A673 (cell line): ENCODE measurements around the gene PID1. TPM values are rescaled to one million over a fixed set of nuclear protein-coding genes. Genes with fewer than 3 reads are reported as not detected.

Source experiments
- BruUV-seq: library from RNA; stranded (reverse); fragments of 400-500 nt; replicated peaks from 2 replicates; lab custom pipeline; 2021; lab: Mats Ljungman, UMichigan
- CTCF ChIA-PET: fragments of 300-600 bp; sonication (Branson Sonifier 250); formaldehyde crosslinking; loops from one replicate; lab custom pipeline; 2022; ENCODE audit warnings: antibody characterized with exemption; lab: Charles Lee
- POLR2A ChIA-PET: fragments of 300-600 bp; sonication (Branson Sonifier 250); formaldehyde crosslinking; loops from one replicate; lab custom pipeline; 2022; ENCODE audit warnings: antibody characterized with exemption; ENCODE audit not compliant: low non-redundant PET; lab: Charles Lee
- DNase-seq: peaks from one replicate; pipeline ENCODE4 v3.0.0-alpha.2; 2015; ENCODE audit warnings: low spot score
- H3K27ac ChIP-seq: fragments of 200-600 bp; sonication (generic); 2 replicates; pipeline ENCODE4 v1.5.1; 2016; ENCODE audit warnings: mixed run types, low read depth, mild to moderate bottlenecking, mixed read lengths, antibody characterized with exemption, low read length; ENCODE audit not compliant: poor library complexity, severe bottlenecking
- H3K27me3 ChIP-seq: fragments of 200-600 bp; sonication (generic); replicated peaks from 2 replicates; pipeline ENCODE4 v1.6.1; 2017; ENCODE audit warnings: mixed run types, low read depth, mild to moderate bottlenecking, mixed read lengths, antibody characterized with exemption, low read length; ENCODE audit not compliant: insufficient read depth, poor library complexity
- H3K36me3 ChIP-seq: fragments of 200-600 bp; sonication (generic); 2 replicates; pipeline ENCODE4 v1.6.1; 2016; ENCODE audit warnings: mixed run types, mild to moderate bottlenecking, mixed read lengths, antibody characterized with exemption, low read length; ENCODE audit not compliant: insufficient read depth, poor library complexity, severe bottlenecking
- H3K4me1 ChIP-seq: fragments of 200-600 bp; sonication (generic); 2 replicates; pipeline ENCODE4 v1.6.1; 2017; ENCODE audit warnings: mixed run types, mild to moderate bottlenecking, mixed read lengths, antibody characterized with exemption, low read length; ENCODE audit not compliant: insufficient read depth, poor library complexity, severe bottlenecking
- H3K4me3 ChIP-seq: fragments of 200-600 bp; sonication (generic); 2 replicates; pipeline ENCODE4 v1.5.1; 2016; ENCODE audit warnings: low read depth, mixed run types, mild to moderate bottlenecking, mixed read lengths, low read length; ENCODE audit not compliant: poor library complexity, severe bottlenecking
- H3K9me3 ChIP-seq: fragments of 200-600 bp; sonication (generic); 2 replicates; pipeline ENCODE4 v1.6.1; 2016; ENCODE audit warnings: mixed run types, low read depth, mild to moderate bottlenecking, mixed read lengths, antibody characterized with exemption, low read length; ENCODE audit not compliant: poor library complexity, severe bottlenecking
- EZH2 ChIP-seq: fragments of 200-600 bp; sonication (generic); IDR thresholded peaks from 2 replicates; pipeline ENCODE4 v1.6.1; 2017; ENCODE audit warnings: borderline replicate concordance, low read depth, mild to moderate bottlenecking, mixed read lengths, antibody characterized with exemption, low read length; ENCODE audit not compliant: poor library complexity, severe bottlenecking
- intact Hi-C: fragments of 100-400 bp; cut with micrococcal nuclease; formaldehyde crosslinking; loops from one replicate; pipeline ENCODE4 v1.10.0; 2022; ENCODE audit not compliant: unreplicated experiment
- total RNA-seq: library from RNA; stranded (reverse); gene quantifications from 2 replicates; pipeline ENCODE4 v1.2.3, GENCODE V29; 2021
- TF ChIP-seq, protein P1 (sequence below): fragments of 300-800, 200-600 bp; sonication (generic); conservative IDR thresholded peaks from 2 replicates; pipeline ENCODE4 v1.5.1; 2017; ENCODE audit warnings: low read depth, mild to moderate bottlenecking, antibody characterized with exemption, low read length, moderate library complexity, mixed read lengths

The PID1 gene
- total RNA-seq, 1 experiment from 2014 or later, result 1.5 TPM

DNA sequence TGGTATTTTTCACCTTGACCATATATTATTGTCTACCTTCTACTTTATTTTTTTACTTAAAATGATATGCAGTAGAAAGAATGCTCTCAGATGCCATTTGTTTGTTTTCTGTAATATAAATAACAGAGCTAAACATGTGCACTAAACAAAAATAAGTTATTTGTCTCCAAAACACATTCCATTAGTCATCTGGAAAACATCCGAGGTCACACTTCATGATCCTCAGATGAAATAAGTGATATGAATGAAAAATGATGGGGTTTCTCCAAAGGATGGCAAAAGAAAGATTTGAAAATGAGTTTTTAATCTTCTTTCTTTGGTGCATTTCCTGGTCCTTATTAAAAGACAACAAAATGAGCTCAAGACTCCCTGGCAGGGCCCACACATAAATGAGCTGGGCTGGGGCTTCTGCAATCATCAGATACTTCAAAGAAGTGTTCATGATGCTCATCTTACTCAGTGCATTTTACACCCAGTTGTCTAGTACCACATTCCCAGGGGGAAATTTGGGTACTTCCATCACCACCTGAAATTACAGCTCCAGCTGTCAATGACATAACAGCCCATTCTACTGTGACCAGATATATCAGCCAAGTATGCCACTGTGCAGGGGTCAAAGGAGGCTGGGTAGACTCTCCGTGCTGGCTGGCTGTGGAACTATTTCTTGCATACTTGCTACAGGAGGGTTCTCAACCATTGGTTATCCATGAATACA lies 283.5 kb downstream of the PID1 start:
- no TSS peak for BruUV-seq
- CTCF ChIA-PET, result no interaction called here
- Histone ChIP-seq H3K9me3 (peaks cover 12% of the 10 kb centered on the region), H3K4me3 (no peak overlapping the region), H3K27ac (no peak overlapping the region), H3K36me3 (no peaks in the 10 kb centered on the region), H3K4me1 (no peaks in the 10 kb centered on the region), H3K27me3 (no peaks in the 10 kb centered on the region)
- intact Hi-C loops, result no loop called here
- POLR2A ChIA-PET, result no interaction called here
- DNase-seq, result no peak
- TF ChIP-seq EZH2, result no peak
- TF ChIP-seq, protein P1, sequence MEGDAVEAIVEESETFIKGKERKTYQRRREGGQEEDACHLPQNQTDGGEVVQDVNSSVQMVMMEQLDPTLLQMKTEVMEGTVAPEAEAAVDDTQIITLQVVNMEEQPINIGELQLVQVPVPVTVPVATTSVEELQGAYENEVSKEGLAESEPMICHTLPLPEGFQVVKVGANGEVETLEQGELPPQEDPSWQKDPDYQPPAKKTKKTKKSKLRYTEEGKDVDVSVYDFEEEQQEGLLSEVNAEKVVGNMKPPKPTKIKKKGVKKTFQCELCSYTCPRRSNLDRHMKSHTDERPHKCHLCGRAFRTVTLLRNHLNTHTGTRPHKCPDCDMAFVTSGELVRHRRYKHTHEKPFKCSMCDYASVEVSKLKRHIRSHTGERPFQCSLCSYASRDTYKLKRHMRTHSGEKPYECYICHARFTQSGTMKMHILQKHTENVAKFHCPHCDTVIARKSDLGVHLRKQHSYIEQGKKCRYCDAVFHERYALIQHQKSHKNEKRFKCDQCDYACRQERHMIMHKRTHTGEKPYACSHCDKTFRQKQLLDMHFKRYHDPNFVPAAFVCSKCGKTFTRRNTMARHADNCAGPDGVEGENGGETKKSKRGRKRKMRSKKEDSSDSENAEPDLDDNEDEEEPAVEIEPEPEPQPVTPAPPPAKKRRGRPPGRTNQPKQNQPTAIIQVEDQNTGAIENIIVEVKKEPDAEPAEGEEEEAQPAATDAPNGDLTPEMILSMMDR, result no peak

DNA sequence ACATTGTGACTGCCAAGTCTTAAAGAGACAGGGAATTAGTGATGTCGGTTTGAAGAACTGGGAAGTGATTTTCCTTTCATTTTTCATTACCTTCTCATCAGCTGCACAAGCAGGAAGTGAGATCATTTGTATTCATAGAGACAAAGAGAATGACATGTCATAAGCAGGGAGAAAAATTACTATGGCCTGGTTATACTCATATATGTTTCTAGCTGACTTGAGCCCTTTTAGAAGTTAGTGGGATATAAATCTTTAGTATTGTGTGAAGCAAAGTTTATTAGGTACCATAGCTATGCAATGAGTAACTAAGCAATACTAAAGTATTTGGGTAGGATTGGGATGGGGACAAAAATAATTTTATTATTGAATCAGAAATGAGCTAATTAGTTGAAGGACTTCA lies 284.1 kb downstream of the PID1 start:
- BruUV-seq, result no TSS peak
- ChIA-PET CTCF (no interaction called here), POLR2A (no interaction called here)
- DNase-seq, result no peak
- no peaks in the 10 kb centered on the region for H3K27me3 ChIP-seq
- H3K4me3 ChIP-seq, result no peak overlapping the region
- no peaks in the 10 kb centered on the region for H3K36me3 ChIP-seq
- TF ChIP-seq EZH2, result no peak
- TF ChIP-seq, protein P1, result no peak
- no peak overlapping the region for H3K27ac ChIP-seq
- H3K9me3 ChIP-seq, result peaks cover 6% of the 10 kb centered on the region
- intact Hi-C loops, result no loop called here
- H3K4me1 ChIP-seq, result no peaks in the 10 kb centered on the region

DNA sequence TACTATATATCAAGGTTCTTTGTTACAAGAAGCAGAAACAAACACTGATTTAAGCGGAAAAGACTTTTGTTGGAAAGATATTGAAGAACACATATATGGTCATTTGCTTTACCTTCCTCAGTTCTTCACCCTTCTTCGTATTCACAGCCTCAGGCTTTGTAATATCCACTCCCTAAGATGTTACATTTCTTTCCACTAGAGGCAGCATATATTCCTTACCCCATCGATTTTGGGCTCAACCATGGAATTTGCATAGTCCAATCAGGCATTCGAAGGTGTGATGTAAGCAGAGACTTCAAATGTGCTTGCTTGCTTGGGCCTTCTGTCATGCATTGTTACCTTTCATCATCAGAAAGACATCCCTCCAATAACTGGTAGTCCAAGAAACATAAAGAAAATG lies 287.4 kb downstream of the PID1 start:
- ChIA-PET POLR2A (no interaction called here), CTCF (no interaction called here)
- no peak overlapping the region for H3K4me3 ChIP-seq
- H3K27ac ChIP-seq, result no peak overlapping the region
- intact Hi-C loops, result no loop called here
- H3K36me3 ChIP-seq, result no peaks in the 10 kb centered on the region
- TF ChIP-seq EZH2, result no peak
- TF ChIP-seq, protein P1, result no peak
- no peaks in the 10 kb centered on the region for H3K27me3 ChIP-seq
- no TSS peak for BruUV-seq
- H3K4me1 ChIP-seq, result no peaks in the 10 kb centered on the region
- H3K9me3 ChIP-seq, result no peaks in the 10 kb centered on the region
- DNase-seq, result no peak
